GM19023 (cell line): ENCODE measurements around the gene SNCAIP.

ENCODE experiments used
- ATAC-seq: cut with Tn5 transposase; IDR thresholded peaks from one replicate; pipeline ENCODE4 v1.9.1; 2021; ENCODE audit warnings: mild to moderate bottlenecking, moderate library complexity; ENCODE audit not compliant: unreplicated experiment

The SNCAIP gene

GRCh38 chr5:122492675-122493074 lies 180.6 kb downstream of the SNCAIP start:
- no peak for ATAC-seq

GRCh38 chr5:122493091-122494021 lies 181.3 kb downstream of the SNCAIP start:
- ATAC-seq = no peak

GRCh38 chr5:122494109-122494508 lies 182.1 kb downstream of the SNCAIP start:
- no peak for ATAC-seq

- no peak for ATAC-seq
Measured at GRCh38 chr5:122498163-122498562, 186.1 kb downstream of the SNCAIP start.

GRCh38 chr5:122499585-122499984 lies 187.5 kb downstream of the SNCAIP start:
- ATAC-seq = no peak

- no peak for ATAC-seq
Measured at GRCh38 chr5:122500245-122501088, 188.4 kb downstream of the SNCAIP start.

GRCh38 chr5:122501089-122501435 lies 189.0 kb downstream of the SNCAIP start:
- ATAC-seq = no peak

GRCh38 chr5:122507045-122507444 lies 195.0 kb downstream of the SNCAIP start:
- no peak for ATAC-seq

- ATAC-seq = no peak
Measured at GRCh38 chr5:122507581-122507980, 195.5 kb downstream of the SNCAIP start.

- ATAC-seq = no peak
Measured at GRCh38 chr5:122508623-122509022, 196.6 kb downstream of the SNCAIP start.
